Parathyroid adenoma (tissue), 2 donors: ENCODE results near the gene MAP2K6.

ENCODE experiments used
- H2AFZ ChIP-seq: fragments of 300-600 bp; sonication (generic); one replicate; pipeline ENCODE4 v1.7.0; 2017; ENCODE audit warnings: antibody characterized with exemption, mild to moderate bottlenecking
- H3K27ac ChIP-seq: fragments of 300-600 bp; sonication (generic); one replicate; pipeline ENCODE4 v1.7.0; 2017
- H3K27me3 ChIP-seq: fragments of 300-600 bp; sonication (generic); one replicate; pipeline ENCODE4 v1.7.0; 2017; ENCODE audit warnings: low read length; ENCODE audit not compliant: control insufficient read depth, insufficient read depth
- H3K36me3 ChIP-seq: fragments of 300-600 bp; sonication (generic); one replicate; pipeline ENCODE4 v1.7.0; 2017; ENCODE audit warnings: low read length; ENCODE audit not compliant: control insufficient read depth, insufficient read depth
- H3K4me1 ChIP-seq: fragments of 300-600 bp; sonication (generic); one replicate; pipeline ENCODE4 v1.7.0; 2017; ENCODE audit warnings: control low read depth
- H3K4me2 ChIP-seq: fragments of 300-600 bp; sonication (generic); one replicate; pipeline ENCODE4 v1.7.0; 2017; ENCODE audit warnings: low read length
- H3K4me3 ChIP-seq: fragments of 300-600 bp; sonication (generic); one replicate; pipeline ENCODE4 v1.7.0; 2017; ENCODE audit warnings: low read depth, low read length
- H3K79me2 ChIP-seq: fragments of 300-600 bp; sonication (generic); one replicate; pipeline ENCODE4 v1.7.0; 2017; ENCODE audit warnings: control low read depth
- H3K9ac ChIP-seq: fragments of 300-600 bp; sonication (generic); one replicate; pipeline ENCODE4 v1.7.0; 2017; ENCODE audit warnings: mild to moderate bottlenecking
- H3K9me3 ChIP-seq: fragments of 300-600 bp; sonication (generic); one replicate; pipeline ENCODE4 v1.7.0; 2017; ENCODE audit warnings: low read length; ENCODE audit not compliant: control insufficient read depth
- CTCF ChIP-seq: fragments of 300-600 bp; sonication (generic); IDR thresholded peaks from one replicate; pipeline ENCODE4 v1.7.0; 2017; ENCODE audit warnings: antibody characterized with exemption, mild to moderate bottlenecking
- donor health status: primary hyperparathyroidism.

The MAP2K6 gene

GRCh38 chr17:69596141-69596540, 181.6 kb downstream of the MAP2K6 start:
- TF ChIP-seq CTCF, result no peak
- H3K4me1 ChIP-seq, result peaks cover 11% of the 10 kb centered on the region
- H3K27ac ChIP-seq, result peak overlapping the region; percentile 63

GRCh38 chr17:69597898-69598692, 183.6 kb downstream of the MAP2K6 start:
- no peaks in the 10 kb centered on the region for H3K9me3 ChIP-seq
- no peak overlapping the region for H3K27ac ChIP-seq
- H3K4me2 ChIP-seq, result no peak overlapping the region
- TF ChIP-seq CTCF, result no peak
- no peaks in the 10 kb centered on the region for H3K27me3 ChIP-seq
- H3K36me3 ChIP-seq, result no peaks in the 10 kb centered on the region
- no peak overlapping the region for H3K9ac ChIP-seq
- peaks cover 11% of the 10 kb centered on the region for H3K4me1 ChIP-seq
- peak overlapping the region; percentile 0 for H2AFZ ChIP-seq
- H3K4me3 ChIP-seq, result no peak overlapping the region
- H3K79me2 ChIP-seq, result no peaks in the 10 kb centered on the region

More at GRCh38 chr17:69596141-69596540, 181.6 kb downstream of the MAP2K6 start:
- no peaks in the 10 kb centered on the region for H3K27me3 ChIP-seq
- no peak overlapping the region for H3K4me3 ChIP-seq
- H3K9me3 ChIP-seq, result no peaks in the 10 kb centered on the region
- no peaks in the 10 kb centered on the region for H3K79me2 ChIP-seq
- H3K4me2 ChIP-seq, result no peak overlapping the region
- H2AFZ ChIP-seq, result peak overlapping the region; percentile 82
- no peaks in the 10 kb centered on the region for H3K36me3 ChIP-seq
- H3K9ac ChIP-seq, result no peak overlapping the region

- H3K4me2 ChIP-seq, result no peak overlapping the region
- no peak overlapping the region for H3K9ac ChIP-seq
- no peaks in the 10 kb centered on the region for H3K79me2 ChIP-seq
- no peak overlapping the region for H3K4me3 ChIP-seq
- no peak overlapping the region for H3K27ac ChIP-seq
- no peaks in the 10 kb centered on the region for H3K27me3 ChIP-seq
- H3K36me3 ChIP-seq, result no peaks in the 10 kb centered on the region
- no peak overlapping the region for H2AFZ ChIP-seq
- no peaks in the 10 kb centered on the region for H3K9me3 ChIP-seq
- no peak for TF ChIP-seq CTCF
- peaks cover 17% of the 10 kb centered on the region for H3K4me1 ChIP-seq
Observed at GRCh38 chr17:69602972-69603371, 188.5 kb downstream of the MAP2K6 start.
